HT1080 (cell line): Measurements from ENCODE around the gene ELANE. TPM values are rescaled to one million over a fixed set of nuclear protein-coding genes. Genes with fewer than 3 reads are reported as not detected.

ENCODE experiments used
- DNase-seq: peaks from one replicate; pipeline ENCODE4 v3.0.0-alpha.2; 2015; ENCODE audit warnings: low read depth
- total RNA-seq: library from RNA; depleted of rRNA; stranded (reverse); fragments of >200 nt; shearing (Covaris generic); gene quantifications from 2 replicates; pipeline ENCODE4 v1.2.3, GENCODE V29; 2014

ELANE gene
- total RNA-seq, 1 experiment from 2014 or later, result not detected

GRCh38 chr19:861141-861755, 9.1 kb downstream of the ELANE start:
- no peak for DNase-seq

- DNase-seq, result no peak
Observed at GRCh38 chr19:861756-862580, 9.9 kb downstream of the ELANE start.

- DNase-seq, result no peak
Observed at GRCh38 chr19:862581-863314, 10.6 kb downstream of the ELANE start.

GRCh38 chr19:863315-863620, 11.2 kb downstream of the ELANE start:
- DNase-seq, result no peak

- DNase-seq, result no peak
Observed at GRCh38 chr19:866769-867300, 14.7 kb downstream of the ELANE start.

GRCh38 chr19:867301-867793, 15.2 kb downstream of the ELANE start:
- DNase-seq, result no peak

GRCh38 chr19:867855-868457, 15.9 kb downstream of the ELANE start:
- DNase-seq, result no peak

- no peak for DNase-seq
Observed at GRCh38 chr19:868458-869244, 16.5 kb downstream of the ELANE start.

GRCh38 chr19:869245-870177, 17.4 kb downstream of the ELANE start:
- peak; percentile 83 for DNase-seq

- DNase-seq, result no peak
Observed at GRCh38 chr19:870314-870713, 18.2 kb downstream of the ELANE start.

GRCh38 chr19:870963-871401, 18.9 kb downstream of the ELANE start:
- no peak for DNase-seq

GRCh38 chr19:871446-872265, 19.6 kb downstream of the ELANE start:
- no peak for DNase-seq

GRCh38 chr19:872266-872951, 20.3 kb downstream of the ELANE start:
- no peak for DNase-seq

GRCh38 chr19:873084-873483, 21.0 kb downstream of the ELANE start:
- DNase-seq, result no peak

- DNase-seq, result no peak
Observed at GRCh38 chr19:873561-874041, 21.5 kb downstream of the ELANE start.

GRCh38 chr19:875265-875879, 23.3 kb downstream of the ELANE start:
- no peak for DNase-seq

GRCh38 chr19:876089-876488, 24.0 kb downstream of the ELANE start:
- DNase-seq, result no peak
